Gastrocnemius medialis (tissue), 4 donors: Measurements from ENCODE around the gene GINS2.

ENCODE experiments used
- POLR2A ChIP-seq, 2 donors: fragments of 450-650 bp; IDR thresholded peaks; one replicate each; pipeline ENCODE4 v1.6.1; 2017; ENCODE audit warnings: antibody characterized with exemption in 2 of 2, mild to moderate bottlenecking in 2 of 2, moderate library complexity in 2 of 2
- TF ChIP-seq, protein P1 (sequence below), 5 experiments: fragments of 450-650 bp in 3 of 5; fragments of 200-600 bp in 2 of 5; sonication (generic) in 2 of 5; IDR thresholded peaks in 4 of 5; conservative IDR thresholded peaks in 1 of 5; 1 replicate in 4 of 5; 2 replicates in 1 of 5; pipeline ENCODE4 v1.5.1; 2016 to 2019; ENCODE audit warnings: antibody characterized with exemption in 5 of 5, mild to moderate bottlenecking in 3 of 5, moderate library complexity in 3 of 5

DNA sequence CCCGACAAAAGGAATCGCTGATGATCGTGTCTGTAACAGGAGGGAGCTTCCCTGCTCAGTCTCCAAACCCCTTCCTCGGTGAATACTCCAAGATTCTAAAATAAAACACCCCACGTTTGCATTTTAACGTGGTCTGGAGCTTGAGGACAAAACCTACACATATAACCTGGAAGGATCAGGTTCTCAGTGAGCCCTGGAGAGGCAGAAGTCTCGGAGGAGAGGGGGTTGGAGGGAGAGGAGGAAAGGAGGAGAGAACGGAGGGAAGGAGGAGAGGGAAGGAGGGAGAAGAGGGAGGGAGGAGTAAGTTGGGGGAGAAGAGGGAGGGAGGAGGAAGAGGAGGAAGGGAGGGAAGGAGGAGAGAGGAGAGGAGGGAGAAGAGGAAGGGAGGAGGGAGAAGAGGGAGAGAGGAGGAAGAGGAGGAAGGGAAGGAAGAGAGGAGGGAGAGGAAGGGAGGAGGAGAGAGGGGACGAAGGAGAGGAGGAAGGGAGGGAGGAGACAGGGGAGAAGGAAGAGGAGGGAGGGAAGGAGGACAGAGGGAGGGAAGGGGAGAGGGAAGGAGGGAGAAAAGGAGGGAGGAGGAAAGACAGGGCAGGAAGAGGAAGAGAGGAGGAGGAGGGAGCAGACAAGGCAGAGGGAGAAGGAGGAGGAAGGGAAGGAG, 27.4 kb upstream of the GINS2 start:
- TF ChIP-seq POLR2A (IDR thresholded peaks at IDR 0.05) = no peak
- TF ChIP-seq, protein P1, sequence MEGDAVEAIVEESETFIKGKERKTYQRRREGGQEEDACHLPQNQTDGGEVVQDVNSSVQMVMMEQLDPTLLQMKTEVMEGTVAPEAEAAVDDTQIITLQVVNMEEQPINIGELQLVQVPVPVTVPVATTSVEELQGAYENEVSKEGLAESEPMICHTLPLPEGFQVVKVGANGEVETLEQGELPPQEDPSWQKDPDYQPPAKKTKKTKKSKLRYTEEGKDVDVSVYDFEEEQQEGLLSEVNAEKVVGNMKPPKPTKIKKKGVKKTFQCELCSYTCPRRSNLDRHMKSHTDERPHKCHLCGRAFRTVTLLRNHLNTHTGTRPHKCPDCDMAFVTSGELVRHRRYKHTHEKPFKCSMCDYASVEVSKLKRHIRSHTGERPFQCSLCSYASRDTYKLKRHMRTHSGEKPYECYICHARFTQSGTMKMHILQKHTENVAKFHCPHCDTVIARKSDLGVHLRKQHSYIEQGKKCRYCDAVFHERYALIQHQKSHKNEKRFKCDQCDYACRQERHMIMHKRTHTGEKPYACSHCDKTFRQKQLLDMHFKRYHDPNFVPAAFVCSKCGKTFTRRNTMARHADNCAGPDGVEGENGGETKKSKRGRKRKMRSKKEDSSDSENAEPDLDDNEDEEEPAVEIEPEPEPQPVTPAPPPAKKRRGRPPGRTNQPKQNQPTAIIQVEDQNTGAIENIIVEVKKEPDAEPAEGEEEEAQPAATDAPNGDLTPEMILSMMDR (IDR thresholded peaks at IDR 0.05 in 4 of 5, conservative IDR thresholded peaks at IDR 0.05 in 1 of 5) = no peak
